Activated naive CD8-positive, alpha-beta T cell treated with anti-CD3 and anti-CD28 coated beads, Interleukin-2, amount 10 ng/mL, durations not matched to agents 7 days and 5 days (primary cell): ENCODE data around the gene TCIRG1. TPM values are rescaled to one million over a fixed set of nuclear protein-coding genes. Genes with fewer than 3 reads are reported as not detected.

Experiments
- ATAC-seq: fragments of 150-1000 bp; cut with Tn5 transposase; one replicate; pipeline ENCODE4 v1.10.0; 2021; ENCODE audit warnings: low read depth, moderate library complexity
- POLR2A ChIA-PET: fragments of 350-600 bp; sonication (Branson Sonifier 250); formaldehyde crosslinking; loops from one replicate; lab custom pipeline; 2021; ENCODE audit warnings: antibody characterized with exemption; lab: Charles Lee
- DNase-seq: peaks from one replicate; pipeline ENCODE4 v3.0.0; 2021
- H3K27ac Mint-ChIP-seq: one replicate; pipeline ENCODE4 v1.8.0; 2022; ENCODE audit warnings: mild to moderate bottlenecking, mixed read lengths
- H3K27me3 Mint-ChIP-seq: one replicate; pipeline ENCODE4 v1.8.0; 2022; ENCODE audit warnings: mild to moderate bottlenecking, moderate library complexity, mixed read lengths
- H3K36me3 Mint-ChIP-seq: one replicate; pipeline ENCODE4 v1.8.0; 2021; ENCODE audit warnings: mild to moderate bottlenecking, mixed read lengths
- H3K4me1 Mint-ChIP-seq: one replicate; pipeline ENCODE4 v1.8.0; 2021; ENCODE audit warnings: mixed read lengths
- H3K4me3 Mint-ChIP-seq: one replicate; pipeline ENCODE4 v1.8.0; 2022; ENCODE audit warnings: mild to moderate bottlenecking, moderate library complexity, mixed read lengths
- H3K9me3 Mint-ChIP-seq: one replicate; pipeline ENCODE4 v1.8.0; 2021; ENCODE audit warnings: mixed read lengths
- total RNA-seq, 2 experiments: library from RNA; stranded (reverse); gene quantifications; one replicate each; pipeline ENCODE4 v1.2.3, GENCODE V29; 2021

Gene TCIRG1
- total RNA-seq, 2 experiments from 2014 or later = 297 to 308 TPM

DNA sequence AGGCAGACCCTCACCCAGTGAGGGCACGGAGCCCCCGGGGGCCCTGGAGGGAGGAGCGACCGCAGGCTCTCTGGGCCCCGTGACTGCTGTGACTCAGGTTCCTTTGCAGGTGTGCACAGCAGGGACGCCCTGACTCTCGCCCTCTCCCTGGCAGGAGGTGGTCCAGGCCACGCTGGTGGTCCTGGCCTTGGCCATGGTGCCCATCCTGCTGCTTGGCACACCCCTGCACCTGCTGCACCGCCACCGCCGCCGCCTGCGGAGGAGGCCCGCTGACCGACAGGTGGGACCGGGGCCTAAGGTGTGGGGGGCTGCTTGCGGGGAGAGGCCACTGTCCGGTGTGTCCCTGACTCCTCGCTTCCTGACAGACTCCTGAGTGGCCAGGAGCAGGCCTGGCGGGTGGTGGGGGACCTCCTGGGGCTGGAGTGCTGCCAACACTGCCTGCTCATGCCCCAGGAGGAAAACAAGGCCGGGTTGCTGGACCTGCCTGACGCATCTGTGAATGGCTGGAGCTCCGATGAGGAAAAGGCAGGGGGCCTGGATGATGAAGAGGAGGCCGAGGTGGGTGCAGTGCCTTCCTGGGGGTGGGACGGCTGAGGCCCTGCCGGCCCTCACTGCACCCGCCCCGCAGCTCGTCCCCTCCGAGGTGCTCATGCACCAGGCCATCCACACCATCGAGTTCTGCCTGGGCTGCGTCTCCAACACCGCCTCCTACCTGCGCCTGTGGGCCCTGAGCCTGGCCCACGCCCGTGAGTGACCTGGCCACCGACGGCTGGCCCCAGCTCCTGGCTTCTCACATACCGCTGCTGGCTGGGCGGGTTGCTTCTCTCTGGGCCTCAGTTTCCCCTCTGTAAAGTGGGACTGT is 10.9 kb downstream of the TCIRG1 start:
- no peak overlapping the region for H3K4me3 Mint-ChIP-seq
- peaks cover 13% of the 10 kb centered on the region for H3K36me3 Mint-ChIP-seq
- H3K4me1 Mint-ChIP-seq = no peaks in the 10 kb centered on the region
- no peaks in the 10 kb centered on the region for H3K27me3 Mint-ChIP-seq
- H3K9me3 Mint-ChIP-seq = no peaks in the 10 kb centered on the region
- no peak overlapping the region for H3K27ac Mint-ChIP-seq
- POLR2A ChIA-PET = interaction anchor here (0.6 kb wide), 1 partner anchor 11 kb away, joined by 6 read pairs; no protein-coding TSS in a partner anchor
- ATAC-seq = no peak
- DNase-seq = no peak

DNA sequence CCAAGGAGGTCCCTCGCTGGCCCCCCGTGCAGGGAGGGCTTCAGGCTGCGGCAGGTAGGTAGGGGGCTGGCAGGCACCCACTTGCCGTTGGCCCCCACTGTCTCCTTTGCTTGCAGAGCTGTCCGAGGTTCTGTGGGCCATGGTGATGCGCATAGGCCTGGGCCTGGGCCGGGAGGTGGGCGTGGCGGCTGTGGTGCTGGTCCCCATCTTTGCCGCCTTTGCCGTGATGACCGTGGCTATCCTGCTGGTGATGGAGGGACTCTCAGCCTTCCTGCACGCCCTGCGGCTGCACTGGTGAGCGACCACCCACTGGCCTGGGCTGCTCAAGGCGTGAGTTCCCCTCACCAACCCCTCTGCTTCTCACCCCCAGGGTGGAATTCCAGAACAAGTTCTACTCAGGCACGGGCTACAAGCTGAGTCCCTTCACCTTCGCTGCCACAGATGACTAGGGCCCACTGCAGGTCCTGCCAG is 11.6 kb downstream of the TCIRG1 start:
- Mint-ChIP-seq H3K27ac (no peak overlapping the region), H3K9me3 (no peaks in the 10 kb centered on the region), H3K4me3 (no peak overlapping the region), H3K36me3 (peaks cover 13% of the 10 kb centered on the region), H3K4me1 (no peaks in the 10 kb centered on the region), H3K27me3 (no peaks in the 10 kb centered on the region)
- POLR2A ChIA-PET = interaction anchor here (0.6 to 2.2 kb wide), 2 partner anchors 8 to 11 kb away, joined by 6 to 10 read pairs; no protein-coding TSS in a partner anchor
- ATAC-seq = no peak
- DNase-seq = peak; percentile 28

DNA sequence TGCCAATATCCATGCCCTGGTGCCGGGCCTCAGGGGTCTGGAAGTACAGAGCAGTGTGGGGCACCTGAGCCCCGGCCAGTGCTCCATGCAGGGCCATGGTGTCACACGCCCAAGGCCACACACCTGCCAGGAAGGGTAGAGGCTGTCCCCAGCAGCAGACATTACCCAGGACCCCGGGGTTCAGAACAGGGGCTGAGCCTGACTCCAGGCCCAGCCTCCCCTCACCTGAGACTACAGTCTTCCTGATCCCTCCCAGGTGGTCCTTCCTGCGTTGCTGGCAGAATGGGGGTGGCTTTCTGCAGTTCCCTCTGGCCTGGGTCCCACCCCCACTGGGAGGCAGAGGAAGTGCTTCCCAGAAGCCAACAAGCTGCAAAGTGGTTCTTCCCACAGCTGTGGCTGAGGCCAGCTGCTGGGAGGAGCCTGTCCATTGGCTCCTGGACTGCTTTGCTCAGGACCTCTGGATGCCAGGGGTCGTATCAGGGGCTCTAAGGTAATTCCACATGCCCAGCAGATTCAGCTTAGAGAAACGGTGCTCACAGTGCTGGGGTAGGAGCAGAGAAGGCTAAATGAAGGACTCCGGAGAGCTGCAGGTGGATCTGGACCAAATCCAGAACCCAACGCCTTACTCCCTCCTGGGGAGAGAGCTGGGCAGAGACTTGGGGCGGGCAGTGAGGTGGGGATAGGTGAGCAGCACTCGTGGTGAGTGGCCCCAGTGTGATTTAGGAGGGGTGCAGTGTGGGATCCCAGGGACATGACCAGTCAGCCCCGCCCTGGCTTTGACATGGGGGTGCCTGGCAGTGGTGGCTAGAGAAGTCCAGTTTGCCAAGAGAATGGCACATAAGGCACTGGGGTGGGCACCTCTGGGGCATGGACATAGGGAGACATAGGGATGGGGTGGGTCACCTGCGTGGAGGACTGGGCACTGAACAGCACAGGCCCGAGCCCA is 12.6 kb downstream of the TCIRG1 start:
- peak overlapping the region; percentile 15 for H3K27ac Mint-ChIP-seq
- no peak for ATAC-seq
- POLR2A ChIA-PET = interaction anchor here (1.4 to 2.2 kb wide), 2 partner anchors 9 kb away, joined by 3 to 10 read pairs; no protein-coding TSS in a partner anchor
- no peaks in the 10 kb centered on the region for H3K9me3 Mint-ChIP-seq
- H3K36me3 Mint-ChIP-seq = peaks cover 13% of the 10 kb centered on the region
- DNase-seq = no peak
- H3K27me3 Mint-ChIP-seq = no peaks in the 10 kb centered on the region
- H3K4me1 Mint-ChIP-seq = no peaks in the 10 kb centered on the region
- H3K4me3 Mint-ChIP-seq = no peak overlapping the region

DNA sequence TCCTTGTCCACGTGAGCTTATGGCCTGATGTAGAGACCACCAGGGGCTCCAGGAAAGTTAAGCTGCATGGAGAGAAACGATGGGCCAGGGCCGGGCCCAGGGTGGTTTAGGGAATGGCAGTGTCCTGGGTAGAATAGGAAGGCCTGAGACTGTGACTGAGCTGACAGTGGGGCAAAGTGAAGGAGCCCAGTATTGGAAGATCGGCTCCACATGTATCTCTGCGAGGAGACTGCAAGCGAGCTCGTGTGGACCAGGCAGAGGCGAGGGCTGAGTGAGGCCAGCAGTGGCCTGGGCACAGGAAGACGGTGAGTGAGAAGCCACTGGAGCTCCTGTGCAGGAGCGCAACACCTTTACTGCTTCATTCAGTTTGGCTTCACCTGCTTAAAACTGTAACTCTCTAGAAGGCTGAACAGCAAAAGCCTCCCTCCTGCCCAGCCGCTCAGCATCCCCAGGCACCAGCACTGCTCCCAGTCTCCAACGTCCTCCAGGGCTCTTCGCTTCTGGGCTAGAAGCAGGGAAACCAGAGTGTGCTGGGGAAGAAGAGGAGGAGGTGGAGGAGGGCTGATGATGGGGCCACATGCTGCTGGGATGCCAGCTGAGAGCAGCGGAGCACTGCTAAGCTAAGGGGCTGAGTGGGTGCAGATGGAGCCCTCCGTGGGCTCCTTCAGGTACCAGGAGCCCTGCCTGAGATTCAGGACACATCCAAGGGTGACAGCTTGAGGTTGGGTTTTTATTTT is 13.5 kb downstream of the TCIRG1 start:
- H3K4me1 Mint-ChIP-seq = no peaks in the 10 kb centered on the region
- H3K36me3 Mint-ChIP-seq = peaks cover 12% of the 10 kb centered on the region
- H3K27me3 Mint-ChIP-seq = no peaks in the 10 kb centered on the region
- DNase-seq (no peak), ATAC-seq (no peak)
- POLR2A ChIA-PET = interaction anchor here (1.4 to 2.2 kb wide), 2 partner anchors 8 to 10 kb away, joined by 3 to 10 read pairs; no protein-coding TSS in a partner anchor
- peak overlapping the region; percentile 15 for H3K27ac Mint-ChIP-seq
- no peaks in the 10 kb centered on the region for H3K9me3 Mint-ChIP-seq
- H3K4me3 Mint-ChIP-seq = no peak overlapping the region

DNA sequence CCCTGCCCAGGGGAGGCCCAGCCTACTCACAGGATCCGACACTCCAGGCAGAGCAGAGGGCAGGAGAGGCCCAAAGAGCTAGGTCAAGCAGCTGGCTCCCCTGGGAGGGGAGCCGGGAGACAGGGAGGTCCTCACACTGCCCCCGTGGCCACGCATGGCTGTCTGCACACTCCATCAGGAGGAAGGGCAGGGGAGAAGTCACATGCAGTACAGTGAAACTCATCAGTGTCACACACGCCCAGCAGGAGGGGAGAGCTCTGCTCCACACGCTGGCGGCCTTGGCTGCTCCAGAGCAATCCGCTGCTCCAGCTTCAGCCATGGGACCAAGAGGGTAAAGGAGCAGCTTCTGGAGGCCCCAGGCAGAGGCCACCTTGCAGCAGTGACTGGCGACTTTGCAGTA is 14.3 kb downstream of the TCIRG1 start:
- DNase-seq (no peak), ATAC-seq (peak; percentile 15)
- Mint-ChIP-seq H3K27ac (no peak overlapping the region), H3K4me3 (no peak overlapping the region), H3K27me3 (no peaks in the 10 kb centered on the region), H3K4me1 (no peaks in the 10 kb centered on the region), H3K36me3 (peaks cover 12% of the 10 kb centered on the region), H3K9me3 (no peaks in the 10 kb centered on the region)
- POLR2A ChIA-PET = interaction anchor here (0.8 kb wide), 1 partner anchor 50 kb away, joined by 3 read pairs; no protein-coding TSS in a partner anchor

DNA sequence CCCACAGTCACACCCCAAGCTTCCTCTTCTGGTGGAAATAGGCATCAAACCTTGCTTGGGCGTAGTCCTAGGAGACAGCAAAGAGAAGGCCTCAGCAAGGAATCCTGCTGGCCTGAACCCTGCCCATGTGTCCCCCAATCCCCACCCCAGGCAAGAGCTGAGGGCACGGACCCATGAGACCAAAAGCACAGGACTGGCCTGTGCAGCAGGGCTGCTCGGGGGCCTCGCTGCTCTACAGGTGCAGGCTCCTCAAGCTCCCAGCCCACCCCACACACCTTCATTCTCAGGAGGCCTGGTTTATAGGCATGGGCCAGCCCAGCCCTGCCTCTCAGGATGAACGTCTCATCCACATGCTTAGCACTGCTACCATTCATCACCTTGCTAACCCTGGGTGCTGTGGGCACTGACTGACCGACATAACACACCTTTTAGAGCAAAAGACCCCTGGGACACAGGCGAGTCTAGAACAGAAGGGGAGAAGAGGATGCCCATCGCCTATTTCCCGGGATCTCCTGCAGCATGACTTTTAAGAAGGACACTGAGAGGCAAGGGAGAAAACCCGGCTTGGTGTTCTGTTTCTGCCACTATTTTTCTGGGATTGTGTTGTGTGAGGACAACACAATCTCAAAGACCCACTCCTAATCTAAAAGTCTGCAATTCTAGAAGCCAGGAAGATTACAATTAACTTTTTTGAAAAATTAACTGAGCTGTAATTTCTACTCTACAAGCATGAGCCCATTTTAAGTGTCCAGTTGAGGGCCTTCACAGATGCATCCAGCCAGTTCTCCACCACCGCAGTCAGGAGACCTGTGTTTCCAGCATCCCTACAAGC is 15.4 kb downstream of the TCIRG1 start:
- Mint-ChIP-seq H3K9me3 (no peaks in the 10 kb centered on the region), H3K27me3 (no peaks in the 10 kb centered on the region), H3K4me1 (no peaks in the 10 kb centered on the region), H3K36me3 (peaks cover 12% of the 10 kb centered on the region), H3K27ac (peak overlapping the region; percentile 21), H3K4me3 (no peak overlapping the region)
- DNase-seq (no peak), ATAC-seq (no peak)
- POLR2A ChIA-PET = interaction anchor here (1.2 kb wide), 1 partner anchor 13 kb away, joined by 3 read pairs; no protein-coding TSS in a partner anchor

DNA sequence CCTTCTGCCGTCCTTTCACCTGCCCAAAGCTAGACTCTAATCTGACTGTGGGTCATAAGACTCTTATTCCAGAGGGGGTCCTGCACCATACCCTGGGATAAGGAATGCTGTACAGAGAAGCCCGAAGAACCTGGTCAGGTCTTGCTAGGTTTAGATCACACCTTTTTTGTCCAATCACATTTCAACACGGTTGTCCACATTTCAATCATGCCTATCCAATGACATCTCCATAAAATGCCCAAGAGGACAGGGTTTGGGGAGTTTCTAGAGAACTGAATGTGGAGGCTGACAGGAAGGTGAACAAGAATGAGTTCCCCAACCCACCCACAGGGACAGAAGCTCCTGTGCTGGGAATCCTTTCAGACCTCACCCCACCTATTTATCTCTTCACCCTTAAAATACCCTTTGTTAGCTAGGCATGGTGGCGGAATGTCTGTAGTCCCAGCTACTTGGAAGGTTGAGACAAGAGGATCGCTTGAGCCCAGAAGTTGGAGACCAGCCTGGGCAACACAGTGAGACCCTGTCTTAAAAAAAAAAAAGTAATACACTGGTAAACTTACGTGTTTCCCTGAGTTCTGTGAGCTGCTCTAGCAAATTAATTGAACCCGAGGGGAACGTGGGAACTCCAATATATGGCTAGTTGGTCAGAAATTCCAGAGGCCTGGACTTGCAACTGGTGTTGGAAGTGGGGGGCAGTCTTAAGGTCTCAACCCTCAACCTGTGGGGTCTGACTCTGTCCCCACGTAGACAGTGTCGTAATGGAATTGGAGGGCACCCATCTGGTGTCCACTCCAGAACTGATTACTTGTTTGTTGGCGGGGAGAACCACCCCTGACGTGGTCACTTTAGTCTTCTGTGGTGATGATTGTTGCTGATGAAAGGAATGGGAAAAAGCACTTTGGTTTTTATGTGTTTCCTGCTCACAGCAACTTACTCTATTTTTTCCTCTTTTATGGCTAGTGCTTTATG is 17.8 kb downstream of the TCIRG1 start:
- no peak for ATAC-seq
- POLR2A ChIA-PET = no interaction called here
- H3K4me1 Mint-ChIP-seq = no peaks in the 10 kb centered on the region
- H3K4me3 Mint-ChIP-seq = no peak overlapping the region
- no peaks in the 10 kb centered on the region for H3K9me3 Mint-ChIP-seq
- H3K27me3 Mint-ChIP-seq = no peaks in the 10 kb centered on the region
- no peak overlapping the region for H3K27ac Mint-ChIP-seq
- H3K36me3 Mint-ChIP-seq = peaks cover 15% of the 10 kb centered on the region
- no peak for DNase-seq

DNA sequence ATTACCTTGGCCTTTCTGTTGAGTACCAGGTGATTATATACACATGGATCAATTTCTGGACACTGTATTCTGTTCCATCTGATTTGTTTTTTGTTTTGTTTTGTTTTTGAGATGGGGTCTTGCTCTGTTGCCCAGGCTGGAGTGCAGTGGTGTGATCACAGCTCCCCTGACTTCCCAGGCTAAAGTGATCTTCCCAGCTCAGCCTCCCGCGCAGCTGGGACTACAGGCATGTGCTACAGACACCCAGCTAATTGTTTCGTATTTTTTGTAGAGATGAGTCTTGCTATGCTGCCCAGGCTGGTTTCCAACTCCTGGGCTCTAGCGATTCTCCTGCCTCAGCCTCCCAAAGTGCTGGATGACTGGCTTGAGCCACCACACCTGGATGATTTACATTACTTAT is 19.0 kb downstream of the TCIRG1 start:
- POLR2A ChIA-PET = no interaction called here
- Mint-ChIP-seq H3K4me3 (no peak overlapping the region), H3K9me3 (no peaks in the 10 kb centered on the region), H3K27ac (no peak overlapping the region), H3K36me3 (peaks cover 9% of the 10 kb centered on the region), H3K27me3 (no peaks in the 10 kb centered on the region), H3K4me1 (no peaks in the 10 kb centered on the region)
- DNase-seq (no peak), ATAC-seq (no peak)

DNA sequence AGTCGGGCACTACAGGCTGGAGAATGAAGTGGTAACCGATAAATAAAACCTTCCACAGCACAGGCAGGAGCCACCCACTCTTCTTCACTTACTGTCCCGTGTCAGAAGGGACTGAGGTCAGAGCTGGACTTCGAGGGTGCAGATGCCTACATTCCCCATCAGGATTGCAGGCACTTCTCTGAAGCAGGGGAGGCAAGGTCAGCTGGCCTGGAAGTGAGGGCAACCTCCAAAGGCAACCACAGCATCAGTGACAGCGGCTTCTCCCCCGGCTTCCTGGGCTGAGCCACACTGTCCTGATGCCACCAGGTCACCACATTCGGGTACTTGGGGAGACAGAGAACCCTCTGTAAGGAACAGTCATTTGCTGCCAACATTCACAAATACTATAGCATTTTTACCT is 22.7 kb downstream of the TCIRG1 start:
- POLR2A ChIA-PET = interaction anchor here (0.7 to 1.1 kb wide), 2 partner anchors 10 to 11 kb away, joined by 3 to 6 read pairs; no protein-coding TSS in a partner anchor
- H3K9me3 Mint-ChIP-seq = no peaks in the 10 kb centered on the region

DNA sequence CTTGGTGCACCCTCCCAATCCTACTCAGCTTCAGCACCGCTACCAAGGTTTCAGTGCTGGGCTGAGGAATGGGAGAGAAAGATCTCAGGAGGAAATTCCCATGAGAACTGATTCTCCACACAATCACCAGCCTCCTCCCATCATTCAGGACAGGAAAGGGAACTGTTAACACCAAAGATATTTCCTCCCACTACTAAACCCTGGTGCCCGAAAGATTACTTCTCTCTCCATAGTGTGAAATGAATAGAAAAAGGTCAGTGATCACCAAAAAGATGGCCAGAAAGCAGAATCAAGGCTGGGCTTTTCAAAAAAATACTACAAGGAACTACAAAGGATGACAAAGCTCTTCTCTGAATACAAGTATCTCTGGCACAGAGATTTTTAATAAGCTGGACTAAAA is 26.1 kb downstream of the TCIRG1 start:
- POLR2A ChIA-PET = no interaction called here

More for the DNA sequence above, 22.7 kb downstream of the TCIRG1 start:
- Mint-ChIP-seq H3K4me3 (no peak overlapping the region), H3K27me3 (no peaks in the 10 kb centered on the region), H3K4me1 (no peaks in the 10 kb centered on the region), H3K27ac (no peak overlapping the region), H3K36me3 (peaks cover 5% of the 10 kb centered on the region)
- ATAC-seq = no peak
- no peak for DNase-seq

DNA sequence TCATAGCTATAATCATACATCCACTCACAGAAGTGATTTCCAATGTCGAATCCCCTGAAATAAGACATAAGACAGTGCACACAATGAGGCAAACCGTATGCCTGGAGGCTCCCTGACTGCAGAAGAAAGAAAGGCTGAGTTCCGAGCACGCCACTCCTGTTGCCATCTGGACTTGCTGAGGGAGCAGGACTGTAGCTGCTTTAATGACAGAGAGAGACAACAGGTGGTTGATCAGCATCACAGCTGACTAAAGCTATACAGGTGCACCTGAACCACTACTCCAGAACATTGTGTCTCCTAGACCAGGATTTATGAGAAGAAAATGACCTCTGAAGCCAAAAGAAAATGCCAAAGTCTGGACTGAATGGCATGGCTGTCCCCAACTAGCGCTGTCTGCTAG is 27.0 kb downstream of the TCIRG1 start:
- H3K36me3 Mint-ChIP-seq = peaks cover 3% of the 10 kb centered on the region
- DNase-seq = no peak
- no peak overlapping the region for H3K27ac Mint-ChIP-seq
- no peaks in the 10 kb centered on the region for H3K9me3 Mint-ChIP-seq
- no peak for ATAC-seq
- POLR2A ChIA-PET = no interaction called here
- H3K4me1 Mint-ChIP-seq = no peaks in the 10 kb centered on the region
- no peaks in the 10 kb centered on the region for H3K27me3 Mint-ChIP-seq
- no peak overlapping the region for H3K4me3 Mint-ChIP-seq

More for the DNA sequence above, 26.1 kb downstream of the TCIRG1 start:
- DNase-seq = no peak
- ATAC-seq = no peak
- Mint-ChIP-seq H3K27me3 (no peaks in the 10 kb centered on the region), H3K4me3 (no peak overlapping the region), H3K9me3 (no peaks in the 10 kb centered on the region), H3K4me1 (no peaks in the 10 kb centered on the region), H3K27ac (no peak overlapping the region), H3K36me3 (peaks cover 8% of the 10 kb centered on the region)
